Caco-2 (cell line): Measurements from ENCODE around the gene SVIL. TPM values are rescaled to one million over a fixed set of nuclear protein-coding genes. Genes with fewer than 3 reads are reported as not detected.

Source experiments
- BruUV-seq: library from RNA; stranded (reverse); fragments of 400-500 nt; replicated peaks from 2 replicates; lab custom pipeline; 2021; lab: Mats Ljungman, UMichigan
- CTCF ChIA-PET: fragments of 300-600 bp; sonication (Branson Sonifier 250); formaldehyde crosslinking; loops from one replicate; lab custom pipeline; 2022; ENCODE audit warnings: antibody characterized with exemption; lab: Charles Lee
- POLR2A ChIA-PET: fragments of 300-600 bp; sonication (Branson Sonifier 250); formaldehyde crosslinking; loops from one replicate; lab custom pipeline; 2022; ENCODE audit warnings: antibody characterized with exemption; lab: Charles Lee
- DNase-seq, 2 experiments: peaks; one replicate each; pipeline versions ENCODE4 v3.0.0 to v3.0.0-alpha.2; 2020 to 2022
- H3K27me3 ChIP-seq: replicated peaks from 2 replicates; pipeline ENCODE4 v1.6.0; 2011; ENCODE audit warnings: low read length; ENCODE audit not compliant: control insufficient read depth, insufficient read depth
- H3K36me3 ChIP-seq: 2 replicates; pipeline ENCODE4 v1.5.1; 2011; ENCODE audit warnings: low read length; ENCODE audit not compliant: control insufficient read depth, insufficient read depth
- H3K4me1 ChIP-seq: fragments of 250-450 bp; sonication (Bioruptor Pico); 2 replicates; pipeline ENCODE4 v1.5.1; 2020; ENCODE audit warnings: mild to moderate bottlenecking
- H3K4me3 ChIP-seq: 2 replicates; pipeline ENCODE4 v1.5.1; 2011; ENCODE audit warnings: low read depth, mild to moderate bottlenecking, control low read depth, low read length
- H3K9me3 ChIP-seq: fragments of 250-450 bp; sonication (Bioruptor Pico); 2 replicates; pipeline ENCODE4 v1.5.1; 2020; ENCODE audit warnings: mild to moderate bottlenecking, moderate library complexity
- H3K27ac Mint-ChIP-seq: one replicate; pipeline ENCODE4 v1.8.0; 2022; ENCODE audit warnings: mixed read lengths; ENCODE audit not compliant: unreplicated experiment
- H3K27me3 Mint-ChIP-seq: one replicate; pipeline ENCODE4 v1.8.0; 2022; ENCODE audit warnings: mixed read lengths; ENCODE audit not compliant: insufficient read depth, unreplicated experiment
- H3K36me3 Mint-ChIP-seq: one replicate; pipeline ENCODE4 v1.8.0; 2022; ENCODE audit warnings: mild to moderate bottlenecking, mixed read lengths; ENCODE audit not compliant: insufficient read depth, unreplicated experiment
- H3K4me1 Mint-ChIP-seq: one replicate; pipeline ENCODE4 v1.8.0; 2022; ENCODE audit warnings: low read depth, mixed read lengths; ENCODE audit not compliant: unreplicated experiment
- H3K4me3 Mint-ChIP-seq: one replicate; pipeline ENCODE4 v1.8.0; 2022; ENCODE audit warnings: mild to moderate bottlenecking, moderate library complexity, mixed read lengths; ENCODE audit not compliant: unreplicated experiment
- H3K9me3 Mint-ChIP-seq: one replicate; pipeline ENCODE4 v1.8.0; 2022; ENCODE audit warnings: mixed read lengths; ENCODE audit not compliant: unreplicated experiment
- CTCF ChIP-seq, 2 experiments: fragments of 200-600 bp in 1 of 2; IDR thresholded peaks; 1 replicate in 1 of 2; 2 replicates in 1 of 2; pipeline versions ENCODE4 v1.5.1 to v1.8.0; 2011 to 2022; ENCODE audit warnings: antibody characterized with exemption in 1 of 2, control low read depth in 1 of 2, inconsistent platforms in 1 of 2, low read depth in 1 of 2, low read length in 1 of 2, mild to moderate bottlenecking in 1 of 2, moderate library complexity in 1 of 2; ENCODE audit not compliant: insufficient read depth in 1 of 2, severe bottlenecking in 1 of 2, unreplicated experiment in 1 of 2
- intact Hi-C: fragments of 100-400 bp; cut with micrococcal nuclease; formaldehyde crosslinking; loops from one replicate; pipeline ENCODE4 v1.10.0; 2022; ENCODE audit not compliant: unreplicated experiment
- total RNA-seq: library from RNA; stranded (reverse); gene quantifications from 2 replicates; pipeline ENCODE4 v1.2.3, GENCODE V29; 2022

Gene SVIL
- total RNA-seq, 1 experiment from 2014 or later, result 54.4 TPM

GRCh38 chr10:29534590-29534989, 100.2 kb downstream of the SVIL start:
- Histone ChIP-seq H3K4me1 (peaks cover 38% of the 10 kb centered on the region), H3K36me3 (0 out of 2 replicates have a peak, but pooled peaks cover 2% of the 10 kb centered on the region), H3K27me3 (no peaks in the 10 kb centered on the region), H3K9me3 (no peaks in the 10 kb centered on the region), H3K4me3 (no peak overlapping the region)
- no peak for DNase-seq
- TF ChIP-seq CTCF (IDR thresholded peaks at IDR 0.05; ENCODE audit: insufficient read depth in 1 of 2, low read depth in 1 of 2, low read length in 1 of 2, severe bottlenecking in 1 of 2, unreplicated experiment in 1 of 2), result no peak
- H3K4me1 Mint-ChIP-seq, result peaks cover 18% of the 10 kb centered on the region
- peaks cover 15% of the 10 kb centered on the region for H3K36me3 Mint-ChIP-seq
- ChIA-PET CTCF (interaction anchor here (1.0 to 2.5 kb wide), 12 partner anchors 10 to 468 kb away, joined by 3 to 20 read pairs (median 6); partner anchors contain the start of gene SVIL), POLR2A (no interaction called here)
- H3K9me3 Mint-ChIP-seq, result no peaks in the 10 kb centered on the region
- intact Hi-C loops, result loop anchor here (2.0 kb wide), 1 partner anchor 200 kb away; no protein-coding TSS in a partner anchor
- peak overlapping the region; percentile 80 for H3K27ac Mint-ChIP-seq
- BruUV-seq, result no TSS peak
- no peaks in the 10 kb centered on the region for H3K27me3 Mint-ChIP-seq
- H3K4me3 Mint-ChIP-seq, result peak overlapping the region; percentile 64

DNA sequence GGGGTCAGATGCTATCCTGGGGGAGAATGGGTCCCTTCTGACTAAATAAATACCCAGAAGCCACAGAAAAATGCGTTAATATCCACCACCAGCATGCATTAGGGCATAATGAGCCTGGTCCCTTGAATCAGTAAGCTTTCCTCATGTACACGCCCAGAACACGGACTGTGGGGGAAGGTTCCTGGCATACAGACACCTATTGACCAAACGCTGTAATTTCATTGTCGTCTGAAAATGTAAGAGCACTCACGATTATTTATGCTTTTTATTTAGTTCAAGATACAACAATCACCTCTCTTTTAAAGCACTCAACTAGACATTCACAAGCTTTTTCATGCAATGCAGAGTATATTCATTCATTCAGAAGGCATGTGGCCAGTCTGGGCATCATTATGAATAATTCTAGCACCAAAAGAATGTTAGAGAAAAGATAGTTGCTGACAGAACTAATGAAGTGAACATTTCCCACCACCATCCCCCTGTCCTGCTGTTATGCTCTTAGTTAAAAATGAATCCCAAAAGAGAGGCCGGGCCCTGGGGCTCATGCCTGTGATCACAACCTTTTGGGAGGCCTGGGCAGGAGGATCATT, 101.0 kb downstream of the SVIL start:
- Histone ChIP-seq H3K27me3 (no peaks in the 10 kb centered on the region), H3K4me1 (peaks cover 38% of the 10 kb centered on the region), H3K36me3 (0 out of 2 replicates have a peak, but pooled peaks cover 2% of the 10 kb centered on the region), H3K9me3 (no peaks in the 10 kb centered on the region), H3K4me3 (no peak overlapping the region)
- ChIA-PET CTCF (interaction anchor here (2.5 kb wide), 1 partner anchor 16 kb away, joined by 20 read pairs; no protein-coding TSS in a partner anchor), POLR2A (no interaction called here)
- H3K4me3 Mint-ChIP-seq, result no peak overlapping the region
- DNase-seq, result no peak
- H3K36me3 Mint-ChIP-seq, result peaks cover 23% of the 10 kb centered on the region
- H3K27me3 Mint-ChIP-seq, result no peaks in the 10 kb centered on the region
- no peaks in the 10 kb centered on the region for H3K9me3 Mint-ChIP-seq
- TF ChIP-seq CTCF (IDR thresholded peaks at IDR 0.05; ENCODE audit: insufficient read depth in 1 of 2, low read depth in 1 of 2, low read length in 1 of 2, severe bottlenecking in 1 of 2, unreplicated experiment in 1 of 2), result no peak
- no peak overlapping the region for H3K27ac Mint-ChIP-seq
- intact Hi-C loops, result loop anchor here (2.0 kb wide), 1 partner anchor 201 kb away; no protein-coding TSS in a partner anchor
- peaks cover 17% of the 10 kb centered on the region for H3K4me1 Mint-ChIP-seq
- BruUV-seq, result no TSS peak

DNA sequence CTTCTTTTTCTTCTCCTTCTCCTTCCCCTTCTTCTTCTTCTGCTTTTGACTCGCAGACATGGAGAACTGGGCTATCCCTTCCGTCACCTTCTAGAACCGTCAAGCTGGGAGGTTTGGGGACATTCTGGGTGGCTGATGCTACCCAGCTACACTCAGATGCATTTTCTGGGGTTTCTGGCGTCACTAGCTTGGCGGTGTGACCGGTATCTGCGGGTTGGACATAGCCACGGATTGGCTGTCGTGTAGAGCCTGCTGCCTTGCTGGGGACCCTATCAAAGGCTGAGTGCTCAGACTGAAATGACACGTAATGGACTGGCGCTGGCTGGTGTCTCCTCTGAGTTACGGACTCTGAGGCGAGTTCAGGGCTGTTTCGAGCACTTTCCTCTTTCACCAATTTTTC, 101.7 kb downstream of the SVIL start:
- Mint-ChIP-seq H3K4me1 (peaks cover 17% of the 10 kb centered on the region), H3K27ac (no peak overlapping the region), H3K36me3 (peaks cover 30% of the 10 kb centered on the region), H3K4me3 (no peak overlapping the region), H3K27me3 (no peaks in the 10 kb centered on the region), H3K9me3 (no peaks in the 10 kb centered on the region)
- no peak overlapping the region for H3K4me3 ChIP-seq
- BruUV-seq, result no TSS peak
- ChIA-PET CTCF (no interaction called here), POLR2A (no interaction called here)
- TF ChIP-seq CTCF (IDR thresholded peaks at IDR 0.05; ENCODE audit: insufficient read depth in 1 of 2, low read depth in 1 of 2, low read length in 1 of 2, severe bottlenecking in 1 of 2, unreplicated experiment in 1 of 2), result no peak
- DNase-seq, result no peak
- H3K4me1 ChIP-seq, result peaks cover 38% of the 10 kb centered on the region
- H3K36me3 ChIP-seq, result 0 out of 2 replicates have a peak, but pooled peaks cover 3% of the 10 kb centered on the region
- intact Hi-C loops, result no loop called here
- no peaks in the 10 kb centered on the region for H3K27me3 ChIP-seq
- no peaks in the 10 kb centered on the region for H3K9me3 ChIP-seq
